Measurements from ENCODE around the gene OR4D1.
"Not testable (repeated sequence)": the region's sequence is repeated elsewhere in the genome, so short reads cannot be mapped to it uniquely, and the experiment has no call there.

Gene OR4D1

DNA sequence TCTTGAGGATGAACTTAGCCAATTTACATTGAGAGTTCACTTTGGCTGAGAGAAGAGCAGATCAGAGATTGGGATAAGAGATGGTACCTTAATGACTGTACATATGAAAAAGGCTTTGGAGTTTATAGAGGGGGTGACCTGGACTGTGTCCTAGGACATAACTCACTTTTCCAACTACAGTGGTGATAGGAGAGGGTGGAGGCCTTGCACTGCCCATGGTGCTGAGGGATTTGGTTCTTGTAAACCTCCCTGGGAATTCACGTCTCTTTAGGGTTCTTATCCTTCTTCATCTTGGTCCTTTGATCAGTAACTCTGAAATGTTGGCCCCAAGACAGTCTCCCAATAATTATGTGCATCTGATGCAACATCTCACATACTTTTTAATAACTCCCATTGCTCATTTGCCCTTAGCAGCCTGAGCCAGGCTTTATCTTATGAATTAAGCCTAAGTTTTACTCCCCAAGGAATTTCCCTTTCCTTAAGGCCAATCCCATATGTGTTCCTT is at the start of gene OR4D1:
TSS of gene OR4D1 (plus strand) at position 455 of the 505 bp plus-strand sequence. CDS start 6,770 bp downstream, outside the sequence.
- no peak for DNase-seq

- DNase-seq = no peak
Observed at GRCh38 chr17:58100506-58100905, 47.7 kb upstream of the OR4D1 start.

DNA sequence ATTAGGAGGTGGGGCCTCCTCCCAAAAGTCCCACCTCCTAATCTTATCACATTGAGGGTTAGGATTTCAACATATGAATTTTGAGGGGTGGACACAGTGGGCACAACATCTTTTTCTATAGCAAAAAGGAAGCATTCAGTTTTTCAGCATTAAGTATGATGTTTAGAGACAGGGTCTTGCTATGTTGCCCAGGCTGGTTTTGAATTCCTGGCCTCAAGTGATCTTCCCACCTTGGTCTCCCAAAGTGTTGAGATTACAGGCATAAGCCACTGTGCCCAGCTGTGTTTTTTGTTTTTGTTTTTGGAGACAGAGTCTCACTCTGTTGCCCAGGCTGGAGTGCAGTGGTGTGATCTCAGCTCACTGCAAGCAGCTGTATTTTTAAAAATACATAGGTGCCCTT is 46.3 kb upstream of the OR4D1 start:
- not testable (repeated sequence) for DNase-seq

GRCh38 chr17:58105093-58105492 is 43.1 kb upstream of the OR4D1 start:
- DNase-seq = no peak

- DNase-seq = no peak
Observed at GRCh38 chr17:58107306-58107705, 40.9 kb upstream of the OR4D1 start.

DNA sequence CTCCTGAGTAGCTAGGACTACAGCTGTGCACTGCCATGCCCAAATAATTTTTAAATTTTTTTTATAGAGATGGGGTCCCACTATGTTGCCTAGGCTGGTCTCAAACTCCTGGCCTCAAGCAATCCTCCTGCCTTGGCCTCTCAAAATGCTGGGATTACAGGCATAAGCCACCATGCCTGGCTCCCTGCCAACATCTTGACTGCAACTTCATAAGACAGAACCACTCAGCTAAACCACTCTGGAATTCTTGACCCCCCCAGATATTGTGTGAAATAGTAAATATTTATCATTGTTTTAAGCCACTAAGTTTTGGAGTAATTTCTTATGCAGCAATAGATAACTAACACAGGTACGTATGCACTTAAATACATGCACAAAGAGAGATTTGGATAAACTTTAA is 39.0 kb upstream of the OR4D1 start:
- no peak for DNase-seq

DNA sequence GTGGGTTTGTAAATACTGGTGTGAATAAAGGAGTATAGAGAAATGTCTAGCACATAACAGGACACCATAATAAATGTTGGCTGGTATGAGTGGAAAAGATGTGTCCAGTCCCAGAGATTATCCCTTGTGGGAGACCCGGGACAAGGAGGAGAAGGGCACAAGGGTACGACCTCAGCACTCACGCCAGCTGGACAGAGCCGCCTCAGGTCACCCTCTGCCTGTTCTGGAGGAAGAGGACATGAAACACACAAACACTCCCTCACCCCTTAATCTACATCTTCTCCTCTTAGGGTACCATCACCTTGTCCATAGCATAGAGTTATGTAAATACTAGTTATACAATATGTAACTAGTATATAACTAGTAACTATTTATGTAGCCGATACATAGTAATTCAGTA is 38.2 kb upstream of the OR4D1 start:
- DNase-seq = no peak

GRCh38 chr17:58111676-58112075 is 36.5 kb upstream of the OR4D1 start:
- DNase-seq = no peak

DNA sequence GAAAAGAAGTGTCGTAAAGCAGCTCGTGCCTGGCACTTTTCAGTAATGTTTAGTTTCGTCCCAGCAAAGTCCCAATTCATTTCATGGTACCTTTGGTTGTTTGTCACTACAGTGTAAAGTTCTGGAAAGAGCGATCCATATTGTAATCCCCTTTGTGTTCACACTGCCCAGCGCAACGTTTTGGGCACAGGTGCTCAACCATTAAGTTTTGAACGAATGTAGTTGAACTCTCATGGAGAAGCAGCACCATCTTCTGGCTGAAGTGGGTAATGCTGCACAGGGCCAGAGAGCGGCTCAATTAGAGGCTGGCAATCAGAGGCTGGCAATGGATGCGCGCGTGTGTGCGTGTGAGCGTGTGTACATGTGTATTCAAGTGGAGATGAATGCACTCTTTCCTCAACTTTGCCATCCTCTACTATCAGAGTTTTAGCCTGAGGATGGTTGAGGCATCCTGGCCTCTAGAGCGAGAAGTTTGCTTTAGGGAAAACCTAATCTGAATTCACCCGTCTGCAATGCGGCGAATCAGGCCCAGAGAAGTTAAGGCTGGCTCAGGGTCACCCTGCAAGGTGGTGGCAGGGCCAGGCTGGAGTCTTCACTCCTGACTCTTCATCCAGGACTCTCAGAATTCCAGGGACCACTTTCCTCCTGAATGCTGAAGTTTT is 35.1 kb upstream of the OR4D1 start:
- DNase-seq = peak; percentile 48 to 83

DNA sequence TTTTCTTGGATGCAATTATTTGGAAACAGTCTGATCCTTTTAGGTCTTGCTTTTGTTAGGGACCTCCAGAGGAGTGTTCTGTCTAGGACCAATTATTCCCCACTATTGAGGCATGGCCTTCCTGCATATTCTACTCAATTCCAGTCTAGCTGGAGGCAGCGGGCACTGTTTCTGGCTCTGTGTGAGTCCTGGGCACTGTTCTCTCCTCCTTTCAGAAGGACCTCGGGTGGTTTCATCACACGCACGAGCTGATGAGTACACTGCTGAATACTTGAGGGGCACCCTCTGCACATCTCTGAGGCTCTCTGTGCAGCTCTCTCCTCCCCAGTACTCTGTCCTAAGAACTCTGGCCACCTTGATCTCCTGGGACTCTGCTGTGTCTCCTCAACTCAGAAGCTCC is 34.2 kb upstream of the OR4D1 start:
- no peak for DNase-seq

DNA sequence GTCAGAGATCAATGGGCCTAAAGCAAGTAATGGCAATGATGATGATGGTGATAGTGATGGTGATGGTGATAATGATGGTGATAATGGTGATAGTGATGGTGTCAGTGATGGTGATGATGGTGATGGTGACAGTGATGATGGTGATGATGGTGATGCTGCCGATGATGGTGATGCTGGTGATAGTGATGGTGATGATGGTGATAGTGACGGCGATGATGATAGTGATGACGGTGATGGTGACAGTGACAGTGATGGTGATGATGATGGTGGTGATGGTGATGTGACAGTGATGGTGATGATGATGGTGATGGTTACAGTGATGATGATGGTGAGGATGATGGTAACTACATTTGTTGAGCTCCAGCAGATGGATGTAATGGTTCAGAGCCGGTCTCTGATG is 30.8 kb upstream of the OR4D1 start:
- no peak for DNase-seq

DNA sequence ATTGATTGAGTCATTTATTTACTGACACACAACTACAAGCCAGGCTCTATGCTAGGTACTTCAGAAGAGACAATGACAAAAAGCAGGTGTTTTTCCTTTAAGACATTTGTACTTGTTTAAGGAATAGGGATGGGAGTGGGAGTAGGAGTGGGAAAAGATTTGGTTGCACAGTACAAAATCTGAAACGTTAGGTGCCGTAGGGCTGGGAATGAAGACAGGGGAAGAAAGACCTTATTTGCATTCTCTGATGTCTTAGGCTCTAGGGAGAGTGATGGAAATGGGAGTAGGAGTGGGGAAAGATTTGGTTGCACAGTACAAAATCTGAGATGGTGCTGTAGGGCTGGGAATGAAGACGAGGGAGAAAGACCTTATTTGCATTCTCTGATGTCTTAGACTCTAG is 28.7 kb upstream of the OR4D1 start:
- no peak for DNase-seq

GRCh38 chr17:58120195-58120822 is 27.9 kb upstream of the OR4D1 start:
- no peak for DNase-seq

- DNase-seq = peak in 1 of 2 experiments; percentile 20
Observed at GRCh38 chr17:58121925-58122324, 26.3 kb upstream of the OR4D1 start.

DNA sequence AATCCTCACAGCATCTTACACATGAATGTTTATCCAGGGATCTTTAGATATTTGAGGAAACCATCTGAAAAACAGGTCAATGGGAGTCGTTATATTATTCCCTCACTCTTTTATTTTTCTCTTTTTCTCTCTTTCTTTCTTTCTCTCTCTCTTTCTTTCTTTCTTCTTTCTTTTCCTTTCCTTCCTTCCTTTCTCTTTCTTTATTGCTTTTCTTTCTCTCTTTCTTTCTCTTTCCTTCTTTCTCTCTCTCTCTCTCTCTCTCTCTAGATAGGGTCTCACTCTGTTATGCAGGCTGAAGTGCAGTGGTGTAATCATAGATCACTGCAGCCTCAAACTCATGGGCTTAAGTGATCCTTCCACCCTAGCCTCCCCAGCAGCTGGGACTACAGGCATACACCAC is 20.3 kb upstream of the OR4D1 start:
- no peak for DNase-seq

- DNase-seq = not testable (repeated sequence)
Observed at GRCh38 chr17:58132697-58133096, 15.5 kb upstream of the OR4D1 start.

GRCh38 chr17:58136669-58137279 is 11.4 kb upstream of the OR4D1 start:
- DNase-seq = no peak

DNA sequence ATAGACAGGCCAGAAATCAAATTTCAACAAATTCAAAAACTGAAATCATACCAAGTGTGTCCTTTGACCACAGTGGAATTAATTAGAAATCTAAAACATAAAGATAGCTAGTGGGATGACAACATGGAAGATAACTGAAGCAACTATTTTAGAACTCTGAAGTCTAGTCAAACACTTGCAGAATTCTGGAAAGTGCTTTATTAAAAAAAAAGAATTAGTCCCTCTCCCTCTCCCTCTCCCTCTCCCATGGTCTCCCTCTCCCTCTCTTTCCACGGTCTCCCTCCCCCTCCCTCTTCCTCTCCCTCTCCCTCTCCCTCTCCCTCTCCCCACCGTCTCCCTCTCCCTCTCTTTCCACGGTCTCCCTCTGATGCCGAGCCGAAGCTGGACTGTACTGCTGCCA is 6.7 kb upstream of the OR4D1 start:
- DNase-seq = no peak

DNA sequence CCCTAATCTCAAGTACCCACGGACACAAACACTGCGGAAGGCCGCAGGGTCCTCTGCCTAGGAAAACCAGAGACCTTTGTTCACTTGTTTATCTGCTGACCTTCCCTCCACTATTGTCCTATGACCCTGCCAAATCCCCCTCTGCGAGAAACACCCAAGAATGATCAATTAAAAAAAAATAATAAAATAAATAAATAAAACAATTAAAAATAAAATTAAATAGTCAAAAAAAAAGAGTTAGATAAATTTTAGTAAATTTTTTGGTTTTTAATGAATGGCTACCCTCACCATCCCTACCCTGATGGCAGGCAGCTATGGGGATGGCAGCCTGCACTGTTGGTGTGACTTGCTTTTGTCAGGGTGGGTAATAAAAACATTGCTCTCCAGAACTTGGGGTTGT is 4.8 kb upstream of the OR4D1 start:
- DNase-seq = not testable (repeated sequence)

DNA sequence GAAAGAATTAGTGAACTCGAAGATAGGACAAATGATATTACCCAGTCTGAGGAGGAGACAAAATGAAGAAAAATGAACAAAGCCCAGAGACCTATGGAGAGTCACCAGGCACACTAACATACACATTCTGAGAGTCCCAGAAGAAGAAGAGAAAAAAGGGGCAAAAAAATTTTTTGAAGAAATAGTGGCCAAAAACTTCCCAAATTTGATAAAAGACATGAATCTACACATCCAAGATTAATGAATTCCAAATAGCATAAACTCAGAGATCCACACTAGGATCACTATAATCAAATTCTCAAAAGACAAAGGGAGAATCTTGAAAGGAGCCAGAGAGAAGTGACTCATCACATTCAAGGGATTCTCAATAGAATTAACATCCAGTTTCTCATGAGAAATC is 3.4 kb upstream of the OR4D1 start:
- DNase-seq = no peak

- DNase-seq = no peak
Observed at GRCh38 chr17:58148609-58149008, 425 bp downstream of the OR4D1 start.

DNA sequence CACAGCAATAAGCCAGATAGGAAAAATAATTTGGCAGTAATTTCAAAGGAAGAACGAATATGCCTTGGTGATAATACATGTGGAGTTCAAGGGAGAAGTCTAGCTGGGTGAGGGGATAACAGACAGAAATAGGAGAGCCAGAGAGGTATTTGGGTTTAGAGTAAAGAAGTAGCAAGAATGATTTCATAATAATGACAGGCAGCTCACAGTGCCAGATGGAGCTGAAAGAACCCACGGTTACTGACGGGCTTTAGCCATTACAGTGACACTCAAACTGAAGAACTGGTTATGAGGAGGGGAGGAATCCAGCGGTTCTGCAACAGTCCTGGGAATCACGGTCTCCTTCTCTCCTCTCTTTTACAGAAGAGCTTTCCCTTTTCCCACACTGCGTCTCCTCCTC is 2.2 kb downstream of the OR4D1 start:
- DNase-seq = no peak

- no peak for DNase-seq
Observed at GRCh38 chr17:58153046-58153445, 4.9 kb downstream of the OR4D1 start.

DNA sequence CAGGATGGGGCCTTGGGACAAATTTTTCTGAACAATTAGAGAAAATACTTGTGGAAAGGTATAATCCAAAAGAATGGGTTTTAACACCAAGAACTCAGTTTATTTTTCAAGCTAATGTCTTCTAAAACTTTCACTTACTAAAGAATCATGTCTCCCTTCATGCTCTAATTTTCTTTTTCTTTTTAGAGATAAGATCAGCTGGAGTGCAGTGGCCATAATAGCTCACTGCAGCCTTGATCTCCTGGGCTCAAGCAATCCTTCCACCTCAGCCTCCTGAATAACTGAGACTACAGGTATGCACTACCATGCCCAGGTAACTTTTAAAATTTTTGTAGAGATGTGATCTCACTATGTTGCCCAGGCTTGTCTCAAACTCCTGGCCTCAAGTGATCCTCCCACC is 5.5 kb downstream of the OR4D1 start:
- DNase-seq = no peak

Measured in NCI-H446 (cell line).